GM13977 (cell line): ENCODE measurements around the gene GPC5.

Experiments
- DNase-seq: peaks from one replicate; pipeline ENCODE4 v3.0.0; 2012; ENCODE audit warnings: low spot score
- in situ Hi-C: fragments of 300-500 bp; cut with MboI; formaldehyde crosslinking; loops from one replicate; pipeline ENCODE4 v1.12.0; 2022; ENCODE audit warnings: low sequenced_read_pairs, low pct_unique_long_range_greater_than_20kb, mixed read lengths, inconsistent platforms; ENCODE audit not compliant: unreplicated experiment
- TF ChIP-seq, protein P1 (sequence below): IDR thresholded peaks from 2 replicates; pipeline ENCODE4 v1.5.1; 2012; ENCODE audit warnings: mild to moderate bottlenecking, control low read depth; ENCODE audit not compliant: insufficient read depth; ENCODE audit errors: extremely low read depth, missing control alignments

The GPC5 gene

DNA sequence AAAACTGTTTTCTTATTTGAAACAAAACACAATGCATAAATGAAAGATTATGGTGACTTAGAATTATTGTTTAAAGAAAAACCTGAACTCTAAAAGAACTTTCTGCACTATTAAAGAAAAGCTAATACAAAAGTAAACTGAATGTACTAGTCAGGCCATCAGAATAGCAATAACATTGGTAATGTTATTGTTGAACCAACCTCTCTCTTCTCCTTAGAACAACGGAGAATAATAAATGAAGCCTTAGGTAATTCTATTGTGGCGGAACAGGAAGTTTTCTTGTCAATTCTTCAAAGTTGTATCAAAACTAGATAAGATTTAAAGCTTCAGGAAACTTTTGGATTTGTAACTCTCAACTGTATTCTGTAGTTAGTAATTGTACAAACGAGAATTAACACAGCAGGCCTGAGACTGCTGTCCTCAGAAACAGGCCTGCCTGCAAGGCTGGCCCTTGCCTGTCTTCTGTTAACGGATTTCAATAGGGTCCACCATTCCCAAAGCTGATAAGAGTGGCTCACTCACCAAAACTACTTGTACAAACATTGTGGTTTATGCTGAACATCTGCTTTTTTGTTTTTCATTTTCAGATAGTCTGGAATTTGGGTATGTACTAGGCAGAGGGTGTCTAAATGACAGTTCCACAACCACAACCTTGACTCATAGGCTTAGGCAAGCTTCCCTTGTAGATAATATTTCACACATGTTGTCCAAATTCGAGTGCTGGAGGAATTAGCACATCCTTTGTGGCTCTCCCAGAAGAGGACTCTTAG, 825.8 kb downstream of the GPC5 start:
- TF ChIP-seq, protein P1, sequence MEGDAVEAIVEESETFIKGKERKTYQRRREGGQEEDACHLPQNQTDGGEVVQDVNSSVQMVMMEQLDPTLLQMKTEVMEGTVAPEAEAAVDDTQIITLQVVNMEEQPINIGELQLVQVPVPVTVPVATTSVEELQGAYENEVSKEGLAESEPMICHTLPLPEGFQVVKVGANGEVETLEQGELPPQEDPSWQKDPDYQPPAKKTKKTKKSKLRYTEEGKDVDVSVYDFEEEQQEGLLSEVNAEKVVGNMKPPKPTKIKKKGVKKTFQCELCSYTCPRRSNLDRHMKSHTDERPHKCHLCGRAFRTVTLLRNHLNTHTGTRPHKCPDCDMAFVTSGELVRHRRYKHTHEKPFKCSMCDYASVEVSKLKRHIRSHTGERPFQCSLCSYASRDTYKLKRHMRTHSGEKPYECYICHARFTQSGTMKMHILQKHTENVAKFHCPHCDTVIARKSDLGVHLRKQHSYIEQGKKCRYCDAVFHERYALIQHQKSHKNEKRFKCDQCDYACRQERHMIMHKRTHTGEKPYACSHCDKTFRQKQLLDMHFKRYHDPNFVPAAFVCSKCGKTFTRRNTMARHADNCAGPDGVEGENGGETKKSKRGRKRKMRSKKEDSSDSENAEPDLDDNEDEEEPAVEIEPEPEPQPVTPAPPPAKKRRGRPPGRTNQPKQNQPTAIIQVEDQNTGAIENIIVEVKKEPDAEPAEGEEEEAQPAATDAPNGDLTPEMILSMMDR = no peak
- in situ Hi-C loops = no loop called here
- no peak for DNase-seq

DNA sequence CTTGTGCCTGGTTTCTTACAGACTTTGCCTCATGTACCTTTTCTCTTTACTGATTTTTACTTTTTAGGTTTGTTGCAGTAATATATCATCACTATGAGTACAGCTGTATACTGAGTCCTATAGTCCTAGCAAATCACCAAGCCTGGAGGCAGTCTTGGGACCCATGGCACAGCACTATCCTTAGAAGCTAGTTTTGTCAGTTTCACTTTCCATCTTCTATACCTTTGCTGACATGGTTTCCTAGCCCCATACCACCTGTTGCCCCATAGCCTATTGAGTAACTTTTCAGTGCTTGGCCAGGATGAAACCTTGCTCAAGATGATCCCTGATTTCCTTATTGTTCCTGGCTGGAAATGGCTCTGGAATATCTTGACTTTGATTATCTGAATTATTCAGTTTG, 826.4 kb downstream of the GPC5 start:
- in situ Hi-C loops = no loop called here
- TF ChIP-seq, protein P1 = no peak

DNA sequence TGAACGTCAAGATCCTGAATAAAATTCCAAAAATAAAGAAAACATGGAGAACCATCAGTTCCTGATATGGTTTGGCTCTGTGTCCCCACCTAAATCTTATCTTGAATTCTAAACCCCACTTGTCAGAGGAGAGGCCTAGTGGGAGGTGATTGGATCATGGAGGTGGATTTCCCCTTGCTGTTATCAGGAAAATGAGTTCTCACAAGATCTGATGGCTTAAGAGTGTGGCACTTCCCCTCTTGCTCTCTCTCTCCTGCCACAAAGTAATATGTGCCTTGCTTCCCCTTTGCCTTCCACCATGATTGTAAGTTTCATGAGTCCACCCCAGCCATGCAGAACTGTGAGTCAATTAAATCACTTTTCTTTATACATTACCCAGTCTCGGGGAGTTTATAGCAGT, 827.4 kb downstream of the GPC5 start:
- in situ Hi-C loops = no loop called here
- DNase-seq = no peak
- TF ChIP-seq, protein P1 = no peak

More for the DNA sequence above, 826.4 kb downstream of the GPC5 start:
- no peak for DNase-seq

DNA sequence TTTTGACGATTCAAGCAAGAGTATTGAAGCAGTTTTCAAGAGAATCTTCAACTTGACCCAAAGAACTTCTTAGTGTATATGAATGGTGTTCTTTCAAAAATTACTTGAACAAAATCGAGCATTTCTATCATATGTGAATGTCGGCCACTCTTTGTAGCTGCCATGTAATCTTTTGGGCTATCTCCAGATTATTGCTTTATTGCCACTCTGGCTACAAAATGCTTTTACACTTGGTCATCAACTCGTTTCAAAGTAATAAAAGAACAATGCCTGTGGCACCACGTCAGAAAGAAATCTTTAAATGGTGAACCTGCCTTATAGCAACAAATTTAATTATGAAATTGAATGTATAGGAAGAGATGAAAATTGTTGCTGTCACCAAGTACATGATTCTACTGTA, 834.5 kb downstream of the GPC5 start:
- in situ Hi-C loops = no loop called here
- DNase-seq = no peak
- TF ChIP-seq, protein P1 = no peak

DNA sequence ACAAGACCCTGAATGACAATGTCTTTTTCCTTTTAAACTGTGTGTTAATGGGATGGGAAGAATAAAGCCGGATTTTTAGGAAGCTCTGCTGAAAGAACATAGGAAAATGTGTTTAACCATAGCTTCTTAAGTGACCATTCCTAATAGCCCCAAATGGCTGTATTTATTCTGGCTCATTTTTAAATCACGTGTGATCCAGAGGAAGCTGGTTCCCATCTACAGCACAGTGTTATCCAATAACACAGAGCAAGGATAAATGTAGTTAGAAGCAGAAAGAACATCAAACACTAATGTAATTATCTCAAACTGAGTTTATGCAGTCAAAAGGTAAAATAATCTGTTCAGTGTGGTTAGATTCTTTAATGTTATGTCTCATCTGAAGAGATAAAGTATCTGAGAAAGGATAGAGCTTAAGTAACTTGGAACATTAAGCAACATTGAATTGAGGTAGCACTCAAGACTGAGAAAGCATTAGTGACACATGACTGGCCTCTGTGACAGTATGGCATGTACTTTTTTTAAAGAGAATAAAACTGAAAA, 853.3 kb downstream of the GPC5 start:
- no peak for DNase-seq

DNA sequence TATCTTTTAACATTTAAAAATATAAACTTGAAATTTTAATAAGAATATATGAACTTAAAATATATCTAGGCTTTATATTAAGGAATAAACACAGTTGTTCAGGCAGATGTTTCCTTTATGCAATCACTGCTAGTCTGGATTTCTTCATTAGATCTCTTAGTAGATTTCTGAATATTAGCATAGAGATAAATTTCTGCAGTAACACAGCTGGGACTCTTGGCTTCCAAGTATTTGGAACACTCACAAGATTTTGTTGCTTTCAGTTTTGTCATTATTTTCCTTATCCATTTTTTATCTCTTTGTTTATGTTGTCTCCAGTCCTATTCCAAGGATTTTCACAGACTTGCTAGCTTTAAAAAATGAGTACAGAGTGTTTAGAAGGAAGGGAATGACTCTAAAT, 857.1 kb downstream of the GPC5 start:
- TF ChIP-seq, protein P1 = no peak
- in situ Hi-C loops = no loop called here
- DNase-seq = no peak

More for the DNA sequence above, 853.3 kb downstream of the GPC5 start:
- in situ Hi-C loops = no loop called here
- TF ChIP-seq, protein P1 = no peak
